T-helper 2 cell (primary cell): ENCODE results near the gene NEB.
A peak's percentile ranks its signal among the peaks of the same experiment; 100 is the strongest.
"Not testable (repeated sequence)": the region's sequence is repeated elsewhere in the genome, so short reads cannot be mapped to it uniquely, and the experiment has no call there.

Experiments
- DNase-seq, 5 experiments: peaks; one replicate each; pipeline versions ENCODE4 v3.0.0 to v3.0.0-alpha.2; 2012 to 2022

NEB gene

DNA sequence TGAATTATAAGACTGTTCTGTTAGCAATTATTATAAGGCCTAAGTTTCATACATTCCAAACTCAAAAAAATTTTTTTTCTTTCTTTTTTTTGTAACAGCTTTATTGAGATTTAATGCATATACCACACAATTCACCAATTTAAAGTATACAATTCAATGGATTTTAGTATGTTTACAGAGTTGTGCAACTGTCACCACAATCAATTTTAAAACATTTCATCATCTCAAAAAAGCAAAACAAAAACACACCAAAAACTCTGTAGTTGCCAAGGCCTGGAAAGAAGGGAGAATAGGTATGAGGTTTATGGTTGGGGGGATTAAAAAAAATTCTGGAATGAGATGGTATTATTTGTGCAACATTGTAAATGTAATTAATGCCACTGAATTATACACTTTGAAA, 36.1 kb downstream of the NEB start:
- DNase-seq, result not testable (repeated sequence)

DNA sequence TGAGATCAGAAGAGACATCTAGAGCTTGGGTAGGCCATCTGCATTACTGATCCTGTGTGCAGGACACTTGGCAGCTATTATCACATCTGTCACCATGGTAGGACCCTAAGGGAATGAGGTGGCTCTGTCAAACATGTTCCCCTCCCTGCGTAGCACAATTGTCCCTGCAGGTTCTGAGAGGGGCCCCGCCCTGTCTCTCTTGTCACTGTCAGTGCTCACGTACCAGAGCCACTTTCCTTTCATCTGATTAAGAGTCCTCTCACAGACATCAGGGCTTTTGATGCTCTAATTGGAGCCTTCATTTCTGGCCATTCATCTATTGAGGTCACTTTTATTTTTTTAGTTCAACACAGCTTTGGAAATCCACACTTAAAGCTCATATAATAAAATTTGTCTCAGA, 38.5 kb downstream of the NEB start:
- no peak for DNase-seq

DNA sequence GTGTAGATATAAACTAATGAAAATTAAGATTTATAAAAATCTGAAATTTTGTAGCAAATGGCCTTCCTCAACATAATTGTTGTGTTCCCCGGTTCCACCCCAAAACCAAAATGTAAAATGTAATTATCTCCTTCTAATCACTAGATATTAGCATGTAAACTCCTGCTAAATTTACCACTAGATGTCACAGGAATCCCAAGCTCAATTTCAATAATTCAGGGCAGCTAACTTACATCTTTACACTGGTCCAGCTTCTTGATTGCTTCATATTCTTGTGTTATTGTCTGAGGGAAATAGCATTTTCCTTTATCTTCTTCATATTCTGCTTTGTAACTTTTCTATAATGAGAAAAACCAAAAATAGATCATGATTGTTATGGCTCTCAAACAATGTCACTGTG, 42.6 kb downstream of the NEB start:
- no peak for DNase-seq

GRCh38 chr2:151688719-151689118, 45.6 kb downstream of the NEB start:
- no peak for DNase-seq

GRCh38 chr2:151682459-151683003, 51.7 kb downstream of the NEB start:
- DNase-seq, result no peak

GRCh38 chr2:151681051-151681450, 53.2 kb downstream of the NEB start:
- DNase-seq, result no peak

- DNase-seq, result no peak
Observed at GRCh38 chr2:151679994-151680393, 54.3 kb downstream of the NEB start.

DNA sequence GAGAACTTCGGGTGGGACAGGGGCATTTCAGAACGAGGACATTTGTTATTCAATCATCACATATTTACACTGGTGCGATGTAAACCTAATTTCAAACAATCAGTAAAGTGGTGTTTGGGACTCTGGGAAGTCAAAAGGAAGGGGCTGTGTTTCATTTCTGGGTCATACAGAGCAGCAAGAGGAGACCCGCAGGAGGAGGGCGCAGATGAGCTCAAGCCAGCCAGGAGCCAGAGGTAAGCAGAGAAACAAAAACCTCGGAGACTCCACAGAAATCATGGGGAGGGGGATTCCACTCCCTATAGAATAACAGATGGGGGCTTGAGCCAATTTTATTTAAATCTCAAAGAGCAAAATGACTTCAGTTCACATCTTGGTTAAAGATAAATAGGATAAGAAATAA, 55.4 kb downstream of the NEB start:
- DNase-seq, result no peak

- no peak for DNase-seq
Observed at GRCh38 chr2:151673016-151673415, 61.3 kb downstream of the NEB start.

DNA sequence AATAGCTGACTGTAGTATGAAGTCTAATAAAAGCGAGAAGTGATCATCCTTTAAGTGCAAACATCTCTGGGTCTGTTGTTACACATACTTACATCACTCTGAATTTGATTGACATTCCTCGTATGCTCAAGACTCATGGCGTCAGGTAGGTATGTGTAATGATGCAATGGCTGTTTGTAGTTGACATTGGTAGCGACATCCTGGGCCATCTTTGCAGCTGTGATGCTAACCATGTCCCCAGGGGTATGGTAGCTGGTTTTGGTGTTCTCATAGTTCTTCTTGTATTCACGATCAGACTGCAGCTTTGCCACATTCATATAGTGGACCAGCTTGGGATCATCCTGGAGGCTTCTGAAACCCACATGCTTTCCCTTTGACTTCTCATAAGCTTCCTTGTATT, 62.0 kb downstream of the NEB start:
- DNase-seq, result no peak

- no peak for DNase-seq
Observed at GRCh38 chr2:151670846-151671597, 63.3 kb downstream of the NEB start.

DNA sequence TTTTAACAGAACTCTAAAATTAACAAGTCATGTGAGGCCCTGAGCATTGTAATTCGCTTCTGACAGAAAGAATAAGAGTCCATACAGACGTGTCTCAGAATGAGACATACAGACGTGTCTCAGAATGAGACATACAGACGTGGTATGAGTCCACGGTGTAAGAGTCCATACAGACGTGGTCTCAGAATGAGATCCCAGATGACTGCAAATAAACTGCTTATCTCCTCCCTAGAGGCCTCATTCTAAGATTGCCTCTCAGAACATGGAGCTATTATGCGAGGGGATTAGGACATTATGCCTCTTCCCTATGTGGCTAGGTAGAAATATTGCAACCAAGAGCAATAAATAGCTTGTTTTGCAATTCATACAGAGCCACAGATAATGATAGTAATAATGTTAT, 63.9 kb downstream of the NEB start:
- peak in 1 of 5 experiments; percentile 6 for DNase-seq

DNA sequence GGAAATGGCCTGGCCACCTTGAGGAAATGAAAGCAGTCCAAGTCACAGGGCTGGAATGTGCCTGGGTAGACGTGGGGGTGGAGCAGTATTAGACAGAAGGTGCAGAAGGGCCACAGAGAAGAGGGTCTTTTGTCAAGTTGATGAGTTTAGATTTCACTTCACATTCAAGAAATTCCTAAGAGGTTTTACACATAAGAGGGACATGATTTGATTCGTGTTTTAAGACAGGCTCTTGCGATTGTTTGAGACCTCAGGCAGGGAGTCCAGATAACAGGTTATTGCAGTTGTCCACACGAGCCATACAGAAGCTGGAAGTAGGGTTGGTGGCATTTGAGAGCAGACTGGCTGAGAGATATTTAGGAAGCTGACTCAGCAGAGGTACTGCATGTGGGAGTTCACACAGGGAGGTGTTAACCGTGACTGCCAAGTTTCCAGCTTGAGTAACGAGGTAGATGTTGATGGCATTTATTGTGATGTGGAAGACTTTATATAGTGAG, 64.6 kb downstream of the NEB start:
- peak in 1 of 5 experiments; percentile 8 for DNase-seq

DNA sequence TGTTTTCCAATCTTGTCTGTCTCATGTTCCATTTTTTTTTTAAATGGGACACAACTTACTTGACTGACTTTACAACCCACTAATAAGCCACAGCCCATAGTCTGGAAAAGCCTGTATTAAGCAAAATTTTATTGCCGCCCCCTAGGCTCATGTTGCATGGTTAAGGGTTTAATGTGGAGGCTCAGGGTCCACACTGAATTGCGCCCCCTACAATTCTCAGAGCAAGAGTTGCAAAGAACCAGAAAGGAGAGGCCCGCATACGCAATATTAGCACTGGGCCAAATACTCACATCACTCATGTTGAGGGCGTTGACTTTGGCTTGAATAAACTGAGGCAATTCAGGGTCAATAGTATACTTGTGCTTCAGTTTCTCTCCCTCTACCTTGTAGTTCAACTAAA, 65.5 kb downstream of the NEB start:
- DNase-seq, result no peak

GRCh38 chr2:151665959-151666358, 68.3 kb downstream of the NEB start:
- no peak for DNase-seq

DNA sequence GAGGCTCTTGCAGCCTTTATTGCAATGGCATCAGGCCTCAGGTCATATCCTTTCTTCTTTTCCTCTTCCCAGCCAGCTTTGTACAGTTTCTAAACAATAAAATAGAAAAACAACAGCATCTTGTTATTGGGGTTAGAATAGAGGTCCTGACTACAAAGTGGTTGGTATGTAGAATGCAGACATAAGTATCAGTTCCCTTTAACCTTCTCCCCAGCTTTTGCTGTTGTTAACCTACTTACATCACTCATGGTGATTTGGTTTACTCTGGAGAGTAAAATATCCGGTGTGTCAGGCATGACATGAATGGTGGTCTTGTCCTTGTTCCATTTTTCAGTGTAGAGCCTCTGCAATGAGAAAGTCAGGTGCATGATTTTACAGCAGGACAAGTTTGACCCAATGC, 69.8 kb downstream of the NEB start:
- DNase-seq, result no peak

GRCh38 chr2:151661625-151662024, 72.7 kb downstream of the NEB start:
- DNase-seq, result no peak

GRCh38 chr2:151658081-151658480, 76.2 kb downstream of the NEB start:
- DNase-seq, result no peak

- DNase-seq, result no peak
Observed at GRCh38 chr2:151657667-151658076, 76.6 kb downstream of the NEB start.

GRCh38 chr2:151655663-151656398, 78.4 kb downstream of the NEB start:
- DNase-seq, result no peak

- DNase-seq, result no peak
Observed at GRCh38 chr2:151654891-151655290, 79.4 kb downstream of the NEB start.

GRCh38 chr2:151654085-151654484, 80.2 kb downstream of the NEB start:
- no peak for DNase-seq

GRCh38 chr2:151651274-151651673, 83.0 kb downstream of the NEB start:
- DNase-seq, result no peak

GRCh38 chr2:151650456-151650855, 83.8 kb downstream of the NEB start:
- DNase-seq, result no peak
